ENCODE results near the gene CYP46A1. TPM values are rescaled to one million over a fixed set of nuclear protein-coding genes. Genes with fewer than 3 reads are reported as not detected.
A peak's percentile ranks its signal among the peaks of the same experiment; 100 is the strongest.

Gene CYP46A1
- total RNA-seq, 1 donor from 2014 or later = 3.6 TPM

DNA sequence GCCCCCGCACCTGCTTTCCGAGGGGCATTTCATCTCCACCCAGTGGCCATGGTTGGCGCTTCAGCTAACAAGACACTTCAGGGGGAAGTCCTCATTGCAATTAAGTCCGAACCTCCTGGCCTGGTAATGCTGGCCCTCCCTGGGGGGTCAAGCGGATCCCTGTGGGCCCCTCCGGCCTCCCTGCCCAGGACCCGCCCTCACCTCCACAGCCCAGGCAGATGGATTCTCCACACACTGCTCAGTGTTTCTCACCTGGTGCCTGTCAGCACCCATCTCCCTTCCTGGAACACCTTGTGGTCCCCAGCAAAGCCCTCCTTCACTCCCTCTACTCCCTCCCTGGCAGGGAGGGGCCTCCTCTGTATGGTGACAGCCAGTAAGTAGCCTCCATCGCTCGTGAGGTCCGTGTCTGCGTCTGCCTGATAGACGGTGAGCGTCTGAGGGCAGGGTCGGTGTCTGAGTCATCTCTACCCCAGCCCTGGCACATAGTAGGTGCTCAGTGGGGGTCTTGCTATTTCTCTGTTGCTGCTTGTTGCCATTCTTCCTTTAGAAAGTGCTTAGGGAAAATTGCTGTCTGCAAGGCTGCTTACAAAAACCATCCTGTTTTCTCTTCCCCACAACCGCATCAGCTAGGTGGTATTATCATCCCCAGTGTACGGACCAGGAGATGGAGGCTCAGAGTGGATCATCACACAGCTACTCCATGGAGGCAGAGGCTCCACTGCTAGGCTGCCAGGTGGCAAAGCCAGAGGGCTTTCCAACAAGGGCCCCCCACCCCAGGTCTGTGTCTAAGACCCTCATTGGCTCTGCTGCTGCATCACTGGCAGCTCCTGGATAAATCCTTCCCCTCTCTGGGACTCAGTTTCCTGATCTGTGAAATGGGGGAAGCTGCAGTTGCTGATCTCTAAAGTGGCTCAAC is 69.4 kb downstream of the CYP46A1 start:
- Mint-ChIP-seq H3K4me3 (no peak overlapping the region), H3K9me3 (no peaks in the 10 kb centered on the region), H3K4me1 (peaks cover 39% of the 10 kb centered on the region), H3K27me3 (ENCODE audit: low read depth) (no peaks in the 10 kb centered on the region), H3K27ac (ENCODE audit: unreplicated experiment) (peak overlapping the region; percentile 30), H3K36me3 (ENCODE audit: low read depth) (no peaks in the 10 kb centered on the region)
- TF ChIP-seq, protein P1, sequence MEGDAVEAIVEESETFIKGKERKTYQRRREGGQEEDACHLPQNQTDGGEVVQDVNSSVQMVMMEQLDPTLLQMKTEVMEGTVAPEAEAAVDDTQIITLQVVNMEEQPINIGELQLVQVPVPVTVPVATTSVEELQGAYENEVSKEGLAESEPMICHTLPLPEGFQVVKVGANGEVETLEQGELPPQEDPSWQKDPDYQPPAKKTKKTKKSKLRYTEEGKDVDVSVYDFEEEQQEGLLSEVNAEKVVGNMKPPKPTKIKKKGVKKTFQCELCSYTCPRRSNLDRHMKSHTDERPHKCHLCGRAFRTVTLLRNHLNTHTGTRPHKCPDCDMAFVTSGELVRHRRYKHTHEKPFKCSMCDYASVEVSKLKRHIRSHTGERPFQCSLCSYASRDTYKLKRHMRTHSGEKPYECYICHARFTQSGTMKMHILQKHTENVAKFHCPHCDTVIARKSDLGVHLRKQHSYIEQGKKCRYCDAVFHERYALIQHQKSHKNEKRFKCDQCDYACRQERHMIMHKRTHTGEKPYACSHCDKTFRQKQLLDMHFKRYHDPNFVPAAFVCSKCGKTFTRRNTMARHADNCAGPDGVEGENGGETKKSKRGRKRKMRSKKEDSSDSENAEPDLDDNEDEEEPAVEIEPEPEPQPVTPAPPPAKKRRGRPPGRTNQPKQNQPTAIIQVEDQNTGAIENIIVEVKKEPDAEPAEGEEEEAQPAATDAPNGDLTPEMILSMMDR (conservative IDR thresholded peaks at IDR 0.05) = no peak
- DNase-seq (ENCODE audit: low read depth, low spot score) = no peak

DNA sequence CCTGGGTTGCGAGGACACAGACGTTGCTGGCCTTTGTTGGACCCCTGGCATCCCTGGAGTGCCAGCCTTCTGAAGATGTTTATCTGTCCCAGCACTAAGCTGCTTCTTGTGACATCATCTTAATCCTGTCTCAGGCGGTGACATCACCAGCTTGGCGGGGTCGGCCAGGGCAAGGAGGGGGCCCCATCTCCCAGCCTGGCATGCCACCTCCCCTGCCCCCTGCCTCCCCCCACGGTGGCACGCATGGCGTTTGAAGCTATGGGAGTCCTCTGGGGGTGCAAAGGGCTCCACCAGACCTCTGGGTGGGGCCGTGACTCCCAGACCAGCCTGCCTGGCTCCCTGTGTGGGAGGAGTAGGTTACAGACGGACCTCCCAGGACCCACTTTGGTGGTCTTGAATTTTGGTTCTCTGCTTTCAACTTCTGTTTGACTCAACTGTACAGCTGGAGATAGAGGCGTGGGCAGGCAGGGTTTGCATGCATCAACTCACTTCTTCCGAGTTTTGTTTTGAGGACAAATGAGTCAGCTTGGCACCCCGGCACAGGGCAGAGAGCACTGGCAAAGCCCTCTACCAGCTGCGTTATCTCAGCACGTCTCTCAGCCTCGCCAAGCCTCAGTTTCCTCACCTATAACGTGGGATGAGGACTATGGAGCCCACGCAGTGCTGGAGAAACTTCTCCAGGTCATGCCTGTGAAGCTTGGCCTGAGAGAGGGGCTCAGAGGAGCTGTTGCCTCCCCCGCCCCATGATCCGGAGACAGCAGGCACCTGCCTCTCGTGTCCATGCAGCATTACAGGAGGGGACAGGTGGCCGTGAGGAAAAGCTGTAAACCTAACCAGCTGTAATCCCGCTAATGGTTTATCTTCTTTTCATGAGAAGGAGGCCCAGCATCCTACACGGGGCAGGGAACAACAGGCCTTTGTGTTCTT is 70.3 kb downstream of the CYP46A1 start:
- H3K36me3 Mint-ChIP-seq (ENCODE audit: low read depth) = no peaks in the 10 kb centered on the region
- H3K27me3 Mint-ChIP-seq (ENCODE audit: low read depth) = no peaks in the 10 kb centered on the region
- no peak overlapping the region for H3K27ac Mint-ChIP-seq (ENCODE audit: unreplicated experiment)
- TF ChIP-seq, protein P1 (conservative IDR thresholded peaks at IDR 0.05) = no peak
- no peak for DNase-seq (ENCODE audit: low read depth, low spot score)
- H3K4me3 Mint-ChIP-seq = no peak overlapping the region
- H3K4me1 Mint-ChIP-seq = peaks cover 48% of the 10 kb centered on the region
- no peaks in the 10 kb centered on the region for H3K9me3 Mint-ChIP-seq

DNA sequence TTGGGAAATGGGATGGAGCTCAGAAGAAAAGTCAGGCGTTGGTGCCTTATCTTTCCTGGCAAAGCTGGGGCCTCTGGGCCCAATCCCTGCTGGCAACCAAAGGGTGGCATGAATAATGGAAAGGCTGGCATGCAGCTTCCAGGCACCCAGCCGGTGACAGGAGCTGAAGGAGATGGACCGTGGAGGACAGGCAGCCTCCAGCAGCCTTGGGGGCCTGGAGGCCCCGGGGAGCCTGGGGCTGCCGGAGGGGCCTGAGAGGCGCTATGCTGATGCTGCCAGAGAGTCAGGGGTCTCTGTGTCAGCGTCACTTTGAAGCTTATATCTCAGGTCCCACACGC is 70.9 kb downstream of the CYP46A1 start:
- no peak for DNase-seq (ENCODE audit: low read depth, low spot score)
- no peak overlapping the region for H3K4me3 Mint-ChIP-seq
- TF ChIP-seq, protein P1 (conservative IDR thresholded peaks at IDR 0.05) = no peak
- no peaks in the 10 kb centered on the region for H3K36me3 Mint-ChIP-seq (ENCODE audit: low read depth)
- H3K27ac Mint-ChIP-seq (ENCODE audit: unreplicated experiment) = peak overlapping the region; percentile 86
- peaks cover 50% of the 10 kb centered on the region for H3K4me1 Mint-ChIP-seq
- H3K9me3 Mint-ChIP-seq = no peaks in the 10 kb centered on the region
- no peaks in the 10 kb centered on the region for H3K27me3 Mint-ChIP-seq (ENCODE audit: low read depth)

DNA sequence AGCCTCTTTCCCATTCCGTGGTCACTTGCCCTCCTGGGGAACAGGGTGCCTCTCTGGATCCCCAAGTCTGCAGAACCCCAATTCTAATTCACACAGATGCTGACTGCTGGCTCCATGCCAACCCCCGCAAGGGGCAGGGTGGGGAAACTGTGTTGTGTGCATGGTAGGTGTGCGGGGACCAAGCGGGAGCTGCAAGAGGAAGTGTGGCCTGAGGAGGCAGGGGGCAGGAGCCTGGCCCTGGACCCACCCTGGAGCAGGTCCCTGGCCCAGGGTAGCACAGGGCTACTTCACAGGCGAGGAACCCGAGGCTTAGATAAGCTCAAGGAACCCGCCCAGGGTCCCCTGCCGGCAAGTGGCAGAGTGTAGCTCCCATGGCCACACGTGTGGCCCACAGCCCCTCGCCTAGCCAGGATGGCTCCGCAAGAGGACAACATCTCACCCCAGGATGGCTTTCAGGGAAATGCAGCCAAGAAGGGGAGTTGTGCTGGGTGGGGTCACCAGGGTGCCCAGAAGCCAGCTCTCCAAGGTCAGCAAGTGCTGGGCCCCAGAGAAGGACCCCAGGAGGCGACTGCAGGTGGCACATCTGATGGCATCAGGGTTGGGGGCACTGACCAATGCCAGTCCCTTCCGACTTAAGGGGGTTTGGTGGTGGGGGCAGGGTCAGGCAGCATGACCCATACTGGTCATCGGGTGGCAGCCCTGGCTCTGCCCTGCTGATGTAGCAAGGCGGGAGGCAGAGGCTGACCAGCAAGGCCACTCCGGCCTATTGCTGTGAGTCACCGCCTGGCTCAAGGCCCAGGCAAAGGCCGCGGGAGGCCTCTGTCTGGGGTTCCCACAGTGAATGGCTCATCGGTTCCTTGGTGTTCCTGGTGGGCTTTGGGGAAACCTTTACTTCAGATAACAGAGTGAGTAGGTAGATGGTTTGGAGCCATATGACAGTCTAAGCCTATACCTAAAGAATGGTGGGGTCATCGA is 71.8 kb downstream of the CYP46A1 start:
- Mint-ChIP-seq H3K4me1 (peaks cover 56% of the 10 kb centered on the region), H3K9me3 (no peaks in the 10 kb centered on the region), H3K4me3 (no peak overlapping the region), H3K36me3 (ENCODE audit: low read depth) (no peaks in the 10 kb centered on the region), H3K27ac (ENCODE audit: unreplicated experiment) (no peak overlapping the region), H3K27me3 (ENCODE audit: low read depth) (no peaks in the 10 kb centered on the region)
- DNase-seq (ENCODE audit: low read depth, low spot score) = no peak
- TF ChIP-seq, protein P1 (conservative IDR thresholded peaks at IDR 0.05) = no peak

DNA sequence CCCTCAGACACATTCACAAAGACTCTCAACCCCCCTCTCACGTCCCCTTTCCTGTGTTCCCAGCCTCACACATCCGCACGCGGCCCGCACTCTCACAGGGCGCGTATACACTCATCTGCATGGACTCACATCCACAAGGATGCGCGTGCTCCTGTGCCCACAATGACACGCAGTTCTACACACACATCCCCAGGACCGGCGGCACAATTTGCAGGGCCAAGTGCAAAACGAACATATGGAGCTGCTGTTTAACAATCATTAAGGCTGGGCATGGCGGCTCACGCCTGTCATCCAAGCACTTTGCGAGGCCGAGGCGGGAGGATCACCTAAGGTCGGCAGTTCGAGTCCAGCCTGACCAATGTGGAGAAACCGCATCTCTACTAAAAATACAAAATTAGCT is 72.7 kb downstream of the CYP46A1 start:
- H3K27me3 Mint-ChIP-seq (ENCODE audit: low read depth) = no peaks in the 10 kb centered on the region
- no peak for DNase-seq (ENCODE audit: low read depth, low spot score)
- H3K4me1 Mint-ChIP-seq = peaks cover 49% of the 10 kb centered on the region
- no peak overlapping the region for H3K4me3 Mint-ChIP-seq
- H3K36me3 Mint-ChIP-seq (ENCODE audit: low read depth) = no peaks in the 10 kb centered on the region
- no peak overlapping the region for H3K27ac Mint-ChIP-seq (ENCODE audit: unreplicated experiment)
- no peaks in the 10 kb centered on the region for H3K9me3 Mint-ChIP-seq
- TF ChIP-seq, protein P1 (conservative IDR thresholded peaks at IDR 0.05) = no peak
